ENCODE measurements around the gene PHF3.
A peak's percentile ranks its signal among the peaks of the same experiment; 100 is the strongest.

PHF3 gene

DNA sequence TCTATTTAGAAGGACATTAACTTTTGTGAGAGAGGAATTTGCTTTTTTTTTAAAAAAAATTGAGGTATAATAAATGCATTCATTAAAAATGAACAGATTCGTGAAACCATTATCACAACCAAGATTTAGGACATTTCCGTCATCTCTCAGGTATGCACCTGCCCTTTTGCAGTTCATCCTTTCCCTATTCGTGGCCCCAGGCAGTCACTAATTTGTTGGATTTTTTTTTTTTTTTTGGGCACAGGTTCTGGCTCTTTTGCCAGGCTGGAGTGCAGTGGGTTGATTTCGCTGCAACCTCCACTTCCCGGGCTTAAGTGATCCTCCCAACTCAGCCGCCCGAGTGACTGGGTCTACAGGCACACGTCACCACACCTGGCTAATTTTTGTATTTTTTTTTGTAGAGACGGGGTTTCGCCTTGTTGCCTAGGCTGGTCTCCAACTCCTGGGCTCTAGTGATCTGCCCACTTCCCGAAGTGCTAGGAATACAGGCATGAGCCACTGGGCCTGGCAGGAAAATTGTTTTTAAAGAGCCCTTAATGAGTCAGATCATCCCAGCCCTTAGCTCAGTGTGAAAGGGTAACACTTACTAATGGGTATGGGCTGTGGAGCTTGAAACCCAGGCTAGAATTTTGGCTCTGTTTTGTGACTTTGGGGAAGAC lies 9.2 kb downstream of the PHF3 start:
- peak; percentile 16 for DNase-seq (ENCODE audit: low spot score)

DNA sequence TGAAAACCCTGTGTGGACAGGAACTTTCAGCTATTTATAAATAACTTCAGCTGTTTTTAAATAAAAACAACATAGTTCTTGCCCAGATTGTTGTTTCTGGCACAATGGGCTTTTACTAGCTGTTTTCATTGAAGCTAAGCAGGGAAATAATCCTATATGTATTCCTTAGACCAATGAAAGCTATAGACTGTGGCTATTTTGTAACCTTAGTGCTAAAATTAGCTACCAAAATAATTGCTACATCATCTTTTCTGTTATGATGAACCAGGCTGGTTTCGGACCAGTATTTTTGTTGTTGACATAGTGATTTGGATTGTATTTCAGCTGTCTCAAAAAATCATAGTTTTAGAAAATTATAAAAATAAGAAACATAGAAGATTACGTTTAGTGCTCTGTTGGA lies 13.7 kb downstream of the PHF3 start:
- no peak for DNase-seq (ENCODE audit: low spot score)

DNA sequence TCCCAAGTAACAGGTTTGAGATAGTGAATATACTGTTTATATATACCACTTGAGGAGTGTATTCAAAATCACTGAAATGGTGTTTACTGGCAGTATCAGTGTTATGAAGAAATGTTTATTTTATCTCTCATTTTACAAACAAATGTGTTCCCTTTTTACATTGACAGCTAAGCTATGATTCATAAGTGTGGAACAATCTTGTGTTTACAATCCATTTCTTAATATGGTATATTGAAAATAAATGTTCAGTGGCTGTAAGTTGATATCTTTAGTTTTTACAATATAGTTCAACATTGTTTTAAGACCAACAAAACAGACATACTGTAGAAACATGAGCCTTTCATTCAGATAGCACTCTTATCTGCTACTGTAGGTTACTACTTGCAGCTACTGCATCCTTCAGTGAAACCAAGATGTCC lies 14.3 kb downstream of the PHF3 start:
- DNase-seq (ENCODE audit: low spot score), result no peak

DNA sequence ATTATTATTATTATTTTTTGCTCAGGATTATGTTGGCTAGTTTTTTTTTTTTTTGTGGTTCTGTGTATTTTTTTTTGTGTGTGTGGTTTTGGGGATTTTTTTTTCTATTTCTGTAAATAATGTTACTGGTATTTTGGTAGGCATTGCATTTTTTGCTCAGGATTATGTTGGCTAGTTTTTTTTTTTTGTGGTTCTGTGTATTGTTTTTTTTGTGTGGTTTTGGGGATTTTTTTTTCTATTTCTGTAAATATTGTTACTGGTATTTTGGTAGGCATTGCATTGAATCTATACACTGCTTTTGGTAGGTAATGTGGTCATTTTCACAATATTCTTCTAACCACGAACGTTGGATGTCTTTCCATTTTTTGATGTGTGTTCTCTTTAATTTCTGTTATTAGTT lies 17.4 kb downstream of the PHF3 start:
- DNase-seq (ENCODE audit: low spot score), result no peak

DNA sequence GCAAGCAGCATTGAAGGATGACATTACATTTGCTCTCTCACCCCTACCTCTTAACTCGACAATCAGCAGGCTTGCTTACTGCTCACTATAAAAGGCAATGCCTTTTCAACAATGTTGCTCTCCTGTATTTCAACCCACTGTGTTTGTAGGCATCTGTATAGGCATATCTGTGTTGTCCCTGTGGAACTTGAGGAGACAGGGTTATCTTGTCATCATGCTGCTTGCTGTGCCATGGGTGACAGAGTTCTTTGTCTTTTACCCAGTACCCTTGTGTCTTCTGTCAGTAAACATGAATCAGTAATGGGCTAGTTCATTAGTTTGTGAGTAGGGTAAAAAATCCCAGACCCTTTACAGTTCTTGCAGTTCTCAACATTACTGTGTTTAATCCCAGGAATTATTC lies 25.2 kb downstream of the PHF3 start:
- no peak for DNase-seq (ENCODE audit: low spot score)

DNA sequence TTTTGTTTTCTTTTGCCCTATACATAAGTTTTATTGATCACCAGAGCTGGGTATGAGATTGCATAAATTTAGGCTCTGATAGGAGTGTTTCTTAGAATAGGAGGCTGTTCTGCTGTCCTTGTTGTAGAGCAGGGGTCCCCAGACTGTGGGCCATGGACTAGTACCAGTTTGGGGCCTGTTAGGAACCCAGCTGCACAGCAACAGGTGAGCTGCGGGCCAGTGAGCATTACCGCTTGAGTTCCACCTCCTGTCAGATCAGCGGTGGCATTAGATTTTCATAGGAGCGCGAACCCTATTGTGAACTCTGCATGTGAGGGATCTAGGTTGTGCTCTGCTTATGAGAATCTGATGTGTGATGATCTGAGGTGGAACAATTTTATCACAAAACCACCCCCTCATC lies 26.2 kb downstream of the PHF3 start:
- DNase-seq (ENCODE audit: low spot score), result no peak

DNA sequence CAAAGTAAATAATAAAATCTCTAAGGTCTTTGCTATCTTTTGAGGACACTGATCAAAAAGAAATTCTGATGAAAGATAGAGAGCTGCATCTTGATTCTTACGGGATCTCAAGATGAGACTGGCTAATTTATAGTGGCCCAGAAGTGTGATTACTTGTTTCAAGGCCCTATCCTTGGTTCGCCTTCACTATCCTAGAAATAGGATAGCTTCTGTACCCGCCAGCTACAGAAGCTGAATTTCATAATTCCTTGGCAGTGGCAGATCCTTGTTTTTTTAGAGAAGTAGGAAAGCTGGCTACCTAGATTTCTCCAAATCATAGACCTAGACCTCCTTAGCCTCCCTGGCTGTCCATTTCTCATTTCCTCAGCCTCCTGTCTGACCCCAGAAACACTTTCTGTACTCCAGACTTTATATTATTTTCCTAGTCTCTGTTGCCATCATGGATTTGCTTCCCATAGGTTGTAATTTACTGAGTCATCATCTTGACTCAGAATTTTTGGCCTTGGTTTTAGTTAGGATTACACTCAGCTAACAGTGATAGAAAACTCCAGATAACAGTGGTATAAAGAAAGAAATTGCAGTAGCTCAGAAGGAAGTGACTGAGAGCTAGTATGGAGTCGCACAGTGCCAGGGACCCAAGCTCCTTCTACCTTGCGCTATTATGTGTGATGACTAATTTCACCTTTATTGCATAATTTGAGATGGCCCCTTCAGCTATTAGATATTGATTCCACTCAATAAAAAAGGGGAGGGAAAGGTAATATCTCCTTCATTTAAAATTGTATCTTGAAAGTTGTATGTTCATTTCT lies 27.7 kb downstream of the PHF3 start:
- peak; percentile 8 for DNase-seq (ENCODE audit: low spot score)

DNA sequence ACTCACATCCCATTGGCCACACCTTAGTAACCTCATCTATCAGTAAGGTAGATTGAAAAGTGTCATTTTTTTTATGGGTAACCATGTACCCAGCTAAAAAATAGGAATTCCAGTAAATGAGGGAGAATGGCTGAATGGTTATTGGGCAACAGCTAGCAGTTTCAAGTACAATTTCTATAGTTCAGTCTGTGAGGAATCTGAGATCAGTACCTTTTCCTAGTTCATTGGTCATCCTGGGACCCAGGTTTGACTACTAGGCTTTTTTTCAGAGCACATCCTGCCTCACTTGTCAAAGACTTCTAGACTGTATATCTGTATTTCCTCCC lies 28.3 kb downstream of the PHF3 start:
- no peak for DNase-seq (ENCODE audit: low spot score)

DNA sequence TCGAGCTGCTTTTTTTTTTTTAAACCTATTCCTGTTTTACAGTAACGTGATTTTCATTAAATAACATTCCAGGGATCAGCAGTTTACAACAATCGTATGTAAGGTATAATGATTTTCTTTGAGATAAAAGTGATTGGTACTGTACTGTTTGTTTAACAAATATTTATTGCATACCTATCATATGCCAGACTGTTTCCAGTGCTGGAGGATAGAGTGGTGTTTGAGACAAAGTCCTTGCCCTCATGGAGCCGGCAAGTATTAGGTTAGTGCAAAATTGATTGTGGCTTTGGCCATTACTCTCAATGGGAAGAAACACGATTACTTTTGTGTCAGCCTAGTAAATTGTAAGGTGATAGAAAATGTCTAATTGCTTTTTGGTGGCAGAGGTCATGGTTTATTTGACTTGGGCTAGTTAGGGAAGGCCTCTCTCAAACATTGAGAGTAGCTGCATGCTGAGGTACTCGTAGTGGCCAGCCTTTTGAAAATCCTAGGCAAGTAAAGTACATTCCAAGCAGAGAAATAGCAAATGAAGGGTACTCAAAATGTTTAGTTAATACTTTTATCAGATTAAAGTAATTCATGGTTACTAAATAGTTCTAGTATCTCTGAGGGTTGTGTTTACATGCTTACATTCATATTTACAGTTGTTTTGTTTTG lies 35.6 kb downstream of the PHF3 start:
- DNase-seq (ENCODE audit: low spot score), result no peak

DNA sequence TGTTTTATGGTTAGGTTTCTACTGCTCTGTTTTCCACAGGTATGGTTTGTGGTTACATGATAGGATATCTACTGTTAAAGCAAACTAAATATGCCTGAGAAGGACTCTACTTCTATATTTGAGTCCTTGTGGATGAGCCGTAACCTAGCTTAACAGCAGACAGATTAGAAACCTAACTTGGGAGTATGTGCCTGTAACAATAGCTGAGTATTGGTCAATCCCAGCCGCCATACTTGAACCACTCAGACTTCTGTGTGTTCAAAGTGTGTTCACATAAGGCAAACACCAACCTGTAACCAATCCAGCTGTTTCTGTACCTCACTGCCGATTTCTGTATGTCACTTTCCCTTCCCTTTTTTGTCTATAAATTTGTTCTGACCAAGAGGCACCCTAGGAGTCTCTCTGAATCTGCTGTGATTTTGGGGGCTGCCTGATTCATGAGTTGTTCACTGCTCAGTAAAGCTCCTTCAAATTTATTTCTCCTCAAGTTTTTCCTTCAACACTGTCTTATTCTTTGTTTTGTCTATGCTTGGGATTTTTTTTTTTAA lies 37.1 kb downstream of the PHF3 start:
- DNase-seq (ENCODE audit: low spot score), result no peak

DNA sequence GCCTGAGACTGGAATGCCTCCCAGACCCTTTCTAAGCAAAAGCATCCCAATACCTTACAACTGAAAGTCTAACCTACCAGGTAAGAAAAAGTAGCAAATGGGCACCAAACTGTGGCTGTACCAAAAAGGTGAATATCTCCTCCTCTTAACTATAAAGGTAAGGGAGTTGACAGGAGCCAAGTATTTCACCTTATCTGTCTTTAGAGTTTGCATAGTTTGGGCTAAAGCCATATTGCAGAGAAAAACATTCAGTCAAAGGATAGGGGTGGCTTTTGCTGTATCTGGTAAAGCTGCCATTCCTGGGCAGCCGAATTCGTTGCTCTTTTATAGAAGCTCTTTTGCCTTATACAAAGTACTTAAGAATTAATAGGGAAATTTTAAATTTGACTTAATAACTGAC lies 38.1 kb downstream of the PHF3 start:
- DNase-seq (ENCODE audit: low spot score), result no peak

DNA sequence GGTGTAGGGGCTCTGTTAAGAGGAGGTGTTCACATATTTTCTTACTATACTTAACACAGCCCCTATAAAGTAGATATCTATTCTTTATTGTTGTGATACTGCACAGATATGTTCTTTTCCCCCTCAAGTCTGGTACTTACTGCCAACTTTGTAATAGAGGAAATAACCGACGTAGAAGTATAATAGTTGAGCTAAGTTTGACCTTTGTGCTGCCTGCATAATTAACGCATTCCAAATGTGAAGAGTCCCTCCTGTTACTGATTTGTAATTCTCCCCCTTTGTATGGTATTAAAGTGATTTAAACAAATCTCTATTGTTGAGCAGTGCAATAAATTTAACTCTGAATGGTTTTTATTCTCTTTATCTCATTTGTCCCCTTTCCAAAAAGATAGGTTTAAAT lies 39.0 kb downstream of the PHF3 start:
- no peak for DNase-seq (ENCODE audit: low spot score)

DNA sequence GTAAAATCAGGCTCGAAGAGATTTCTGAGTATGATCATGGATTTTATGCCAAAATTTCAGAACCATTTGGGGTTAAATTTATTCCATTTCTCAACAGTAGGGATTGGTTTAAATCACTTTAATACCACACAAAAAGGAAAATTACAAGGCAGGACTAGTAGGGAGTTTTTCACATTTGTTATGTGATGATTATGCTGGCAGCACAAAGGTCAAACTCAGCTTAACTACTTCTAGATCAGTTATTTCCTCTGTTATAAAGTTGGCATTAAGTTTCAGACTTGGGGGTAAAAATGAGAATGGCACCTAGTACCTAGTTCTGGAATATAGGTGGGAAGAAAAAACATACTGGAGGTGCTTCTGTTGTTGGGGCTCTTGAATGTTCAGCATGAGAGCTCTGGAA lies 39.5 kb downstream of the PHF3 start:
- DNase-seq (ENCODE audit: low spot score), result no peak

DNA sequence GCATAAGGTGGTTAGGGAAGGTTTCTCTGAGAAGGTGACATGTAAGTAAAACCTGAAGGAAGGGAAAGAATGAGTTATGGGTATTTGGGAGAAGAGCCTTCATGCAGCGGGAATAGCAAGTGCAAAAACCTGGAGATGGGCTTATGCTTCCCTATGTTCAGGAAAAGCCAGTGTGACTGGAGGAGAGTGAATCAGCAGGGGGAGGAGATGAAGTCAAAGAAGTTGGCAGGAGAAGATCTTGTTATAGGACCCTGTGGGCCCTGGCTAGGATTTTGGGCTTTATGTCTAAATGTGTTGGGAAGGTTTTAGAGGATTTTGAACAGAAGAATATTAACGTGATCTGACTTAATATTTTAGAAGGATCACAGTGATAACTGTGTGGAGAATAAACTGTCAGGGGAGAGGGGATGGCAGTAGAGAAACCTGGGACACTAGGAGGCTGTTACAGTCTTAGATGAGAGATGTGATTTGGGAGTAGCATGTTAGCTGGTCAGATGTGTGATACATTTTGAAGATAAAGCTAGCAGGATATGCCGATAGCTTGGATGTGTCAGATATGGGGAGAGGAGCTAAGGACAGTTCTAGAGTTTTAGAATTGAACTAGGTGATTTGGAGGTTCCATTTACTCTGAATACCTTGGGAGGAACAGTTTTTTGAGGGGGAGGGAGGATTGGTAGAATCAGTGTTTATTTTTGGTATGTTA lies 41.0 kb downstream of the PHF3 start:
- no peak for DNase-seq (ENCODE audit: low spot score)

DNA sequence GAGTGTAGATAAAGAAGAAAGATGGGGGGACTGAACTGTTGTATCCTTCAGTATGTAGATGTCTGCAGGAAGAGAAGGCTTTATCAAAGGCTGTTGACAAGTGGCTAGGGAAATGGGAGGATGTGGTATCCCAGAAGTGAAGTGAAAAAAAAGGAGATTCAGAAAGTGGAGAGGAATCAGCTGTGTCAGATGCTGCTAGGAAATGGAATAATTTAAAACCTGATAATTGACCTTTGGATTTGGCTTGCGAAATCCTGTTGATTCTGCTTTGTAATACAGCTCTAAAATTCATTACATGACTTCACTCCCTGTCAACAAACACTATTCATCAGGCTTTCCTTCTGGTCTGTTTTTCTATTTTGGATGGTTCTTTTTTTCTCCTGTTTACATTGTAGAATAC lies 41.7 kb downstream of the PHF3 start:
- peak; percentile 31 for DNase-seq (ENCODE audit: low spot score)

DNA sequence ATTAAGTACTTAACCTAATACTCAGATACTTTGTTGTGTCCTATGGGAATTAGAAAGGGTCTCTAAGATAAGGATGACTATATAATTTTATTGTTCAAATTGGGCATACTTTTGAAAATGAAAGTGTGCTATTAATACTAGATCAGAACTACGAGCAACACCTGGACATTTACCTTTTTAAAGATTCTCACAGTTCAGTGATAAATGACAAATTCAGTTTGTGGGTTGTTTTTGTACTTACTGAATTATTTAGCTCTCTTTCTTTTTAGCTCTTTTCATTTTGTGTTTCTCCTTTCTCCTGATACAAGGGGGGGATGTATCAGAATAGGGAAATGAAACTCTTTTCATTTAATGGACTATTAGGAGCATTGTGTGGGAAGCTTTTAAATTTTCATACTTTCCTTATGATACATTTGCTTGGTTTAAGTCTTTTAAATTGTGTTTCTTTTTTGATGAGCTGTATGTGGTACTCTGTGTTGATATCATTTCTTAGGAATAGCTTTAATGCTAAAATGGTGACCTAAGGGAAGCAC lies 47.5 kb downstream of the PHF3 start:
- no peak for DNase-seq (ENCODE audit: low spot score)

DNA sequence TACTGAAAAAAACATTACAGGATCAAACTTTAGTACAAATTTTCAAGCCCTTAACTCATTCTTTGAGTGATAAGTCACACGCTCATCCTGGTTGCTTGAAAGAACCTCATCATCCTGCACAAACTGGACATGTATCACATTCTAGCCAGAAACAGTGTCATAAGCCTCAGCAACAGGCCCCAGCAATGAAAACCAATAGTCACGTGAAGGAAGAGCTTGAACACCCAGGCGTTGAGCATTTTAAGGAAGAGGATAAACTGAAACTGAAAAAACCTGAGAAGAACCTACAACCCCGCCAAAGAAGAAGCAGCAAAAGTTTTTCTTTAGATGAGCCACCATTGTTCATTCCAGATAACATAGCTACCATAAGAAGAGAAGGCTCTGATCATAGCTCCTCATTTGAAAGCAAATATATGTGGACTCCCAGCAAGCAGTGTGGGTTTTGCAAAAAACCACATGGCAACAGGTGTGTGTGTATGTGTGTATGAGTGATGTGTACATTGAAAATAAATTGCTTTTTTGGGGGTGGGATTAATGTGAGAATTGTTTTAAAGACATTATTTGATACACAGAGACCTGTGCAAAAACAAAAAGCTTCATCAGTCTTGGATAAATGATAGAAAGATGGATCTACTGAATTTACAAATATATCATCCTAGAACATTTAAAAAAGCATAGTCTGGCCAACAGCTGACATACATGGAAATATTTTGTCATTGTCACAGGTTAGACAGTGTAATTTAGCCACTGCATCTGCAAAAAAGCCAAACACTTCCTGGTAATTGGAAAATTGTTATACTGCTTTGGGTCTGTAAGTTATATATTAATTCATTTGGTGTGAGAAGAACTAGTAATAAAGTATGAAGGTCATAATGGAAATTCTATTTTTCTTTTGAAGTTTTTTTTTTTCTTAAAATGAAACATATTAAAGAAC lies 50.1 kb downstream of the PHF3 start:
- DNase-seq (ENCODE audit: low spot score), result no peak

DNA sequence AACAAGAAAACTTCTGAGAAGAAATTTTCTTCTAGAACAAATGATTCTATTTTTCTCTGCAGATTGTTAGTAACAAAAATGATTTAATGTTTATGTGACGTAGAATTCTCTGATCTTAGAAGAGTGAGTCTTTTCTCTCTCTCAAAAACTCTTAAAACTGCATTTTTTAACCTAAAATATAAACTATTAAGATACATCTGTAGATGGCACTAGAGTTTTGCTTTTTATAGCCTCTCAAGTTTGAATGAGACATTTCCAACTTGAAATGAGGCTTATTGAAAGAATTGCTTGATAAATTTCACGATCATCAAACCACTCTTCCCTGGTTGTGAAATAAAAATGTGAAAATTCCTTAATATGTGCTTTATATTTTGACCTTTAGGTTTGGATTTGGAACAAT lies 53.8 kb downstream of the PHF3 start:
- no peak for DNase-seq (ENCODE audit: low spot score)

DNA sequence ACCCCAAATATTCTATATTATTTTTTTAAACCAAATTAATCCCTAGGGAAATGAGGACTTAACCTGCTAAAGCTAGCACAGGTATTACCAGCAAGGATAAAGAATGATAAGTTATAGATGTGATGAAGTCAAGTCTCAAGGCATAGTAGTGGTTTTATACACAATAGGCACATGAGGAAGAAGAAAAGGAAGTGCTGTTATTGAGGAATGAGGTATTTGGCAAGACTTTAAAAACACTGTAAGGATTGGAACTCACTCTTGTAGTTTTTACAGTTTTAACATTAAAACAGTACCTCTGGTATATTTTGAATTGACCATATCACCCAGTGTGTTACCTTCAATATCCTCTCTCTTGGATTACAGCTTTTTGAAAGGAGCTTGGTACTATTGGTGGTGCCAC lies 54.6 kb downstream of the PHF3 start:
- no peak for DNase-seq (ENCODE audit: low spot score)

DNA sequence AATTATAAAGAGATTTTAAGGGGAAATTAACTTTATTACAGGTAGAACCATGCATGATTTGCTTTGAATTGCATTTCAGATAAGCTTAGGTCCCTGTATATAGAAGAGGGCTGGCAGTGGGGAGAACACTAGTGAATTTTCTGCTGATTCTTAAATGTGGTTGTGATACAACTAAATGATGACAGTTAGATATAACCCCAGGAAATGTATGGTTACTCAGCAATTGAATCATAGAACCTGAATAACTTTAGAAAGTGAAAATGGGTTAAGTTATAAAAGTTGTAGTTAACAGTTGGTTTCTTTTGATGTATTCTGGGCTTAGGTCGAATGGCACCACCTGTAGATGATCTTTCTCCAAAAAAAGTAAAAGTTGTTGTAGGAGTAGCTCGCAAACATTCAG lies 70.1 kb downstream of the PHF3 start:
- DNase-seq (ENCODE audit: low spot score), result no peak

DNA sequence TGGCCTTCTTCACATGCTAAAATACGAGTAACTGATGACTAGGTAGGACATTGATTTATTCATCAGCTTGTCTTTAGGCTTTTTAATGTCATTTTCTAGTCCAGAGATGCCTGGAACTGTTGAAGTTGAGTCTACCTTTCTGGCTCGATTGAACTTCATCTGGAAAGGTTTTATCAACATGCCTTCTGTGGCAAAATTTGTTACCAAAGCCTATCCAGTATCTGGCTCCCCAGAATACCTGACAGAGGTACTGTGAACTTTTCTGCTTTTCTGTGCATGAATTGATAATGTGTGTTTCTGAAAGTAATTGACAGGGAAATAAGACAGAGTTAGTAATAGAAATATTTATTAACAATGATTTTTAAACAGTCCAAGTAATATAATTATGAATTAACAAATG lies 71.0 kb downstream of the PHF3 start:
- DNase-seq (ENCODE audit: low spot score), result no peak

Measured in LoVo (cell line).